H9 (cell line): ENCODE data around the gene TOMT. TPM values are rescaled to one million over a fixed set of nuclear protein-coding genes. Genes with fewer than 3 reads are reported as not detected.

ENCODE experiments used
- DNase-seq: peaks from one replicate; pipeline ENCODE4 v3.0.0-alpha.2; 2017
- H2AFZ ChIP-seq: one replicate; pipeline ENCODE4 v1.6.1; 2013; ENCODE audit warnings: mild to moderate bottlenecking, low read length, control low read depth, moderate library complexity
- H2AK5ac ChIP-seq: 2 replicates; pipeline ENCODE4 v1.6.1; 2013; ENCODE audit warnings: low read length, control low read depth, mixed read lengths; ENCODE audit not compliant: insufficient read length
- H2BK120ac ChIP-seq: one replicate; pipeline ENCODE4 v1.6.1; 2013; ENCODE audit warnings: low read depth, mild to moderate bottlenecking, low read length, control low read depth, inconsistent platforms; ENCODE audit not compliant: poor library complexity, severe bottlenecking
- H2BK12ac ChIP-seq: 2 replicates; pipeline ENCODE4 v1.6.1; 2013; ENCODE audit warnings: low read length, control low read depth, mixed read lengths, low read depth; ENCODE audit not compliant: insufficient read length
- H2BK15ac ChIP-seq: 2 replicates; pipeline ENCODE4 v1.6.1; 2013; ENCODE audit warnings: low read depth, low read length, control low read depth
- H2BK20ac ChIP-seq: one replicate; pipeline ENCODE4 v1.6.1; 2013; ENCODE audit warnings: low read depth, mild to moderate bottlenecking, low read length, control low read depth, inconsistent platforms; ENCODE audit not compliant: poor library complexity, severe bottlenecking
- H2BK5ac ChIP-seq: 2 replicates; pipeline ENCODE4 v1.6.1; 2013; ENCODE audit warnings: low read length, control low read depth, mixed read lengths; ENCODE audit not compliant: insufficient read length
- H3K14ac ChIP-seq: 2 replicates; pipeline ENCODE4 v1.6.1; 2013; ENCODE audit warnings: low read length, control low read depth; ENCODE audit not compliant: insufficient read depth
- H3K18ac ChIP-seq: 2 replicates; pipeline ENCODE4 v1.6.1; 2013; ENCODE audit warnings: low read depth, mild to moderate bottlenecking, mixed read lengths, low read length, control low read depth; ENCODE audit not compliant: insufficient read length
- H3K23ac ChIP-seq: 2 replicates; pipeline ENCODE4 v1.6.1; 2013; ENCODE audit warnings: low read length, control low read depth, mixed read lengths, low read depth; ENCODE audit not compliant: insufficient read length
- H3K23me2 ChIP-seq: 2 replicates; pipeline ENCODE4 v1.6.1; 2013; ENCODE audit warnings: low read depth, mild to moderate bottlenecking, mixed read lengths, low read length, control low read depth; ENCODE audit not compliant: insufficient read length, poor library complexity, severe bottlenecking
- H3K27ac ChIP-seq: 2 replicates; pipeline ENCODE4 v1.5.1; 2013; ENCODE audit warnings: low read length, control low read depth, mixed read lengths, low read depth; ENCODE audit not compliant: insufficient read length
- H3K27me3 ChIP-seq: 2 replicates; pipeline ENCODE4 v1.6.1; 2013; ENCODE audit warnings: low read length, control low read depth, inconsistent platforms; ENCODE audit not compliant: insufficient read depth
- H3K4ac ChIP-seq: 2 replicates; pipeline ENCODE4 v1.6.1; 2013; ENCODE audit warnings: low read depth, mild to moderate bottlenecking, control low read depth, inconsistent platforms, low read length, moderate library complexity
- H3K4me1 ChIP-seq: 2 replicates; pipeline ENCODE4 v1.6.1; 2013; ENCODE audit warnings: low read length, control low read depth, inconsistent platforms; ENCODE audit not compliant: insufficient read depth
- H3K4me2 ChIP-seq: 2 replicates; pipeline ENCODE4 v1.6.1; 2013; ENCODE audit warnings: low read length, control low read depth, mixed read lengths; ENCODE audit not compliant: insufficient read length, insufficient read depth
- H3K56ac ChIP-seq: 2 replicates; pipeline ENCODE4 v1.6.1; 2013; ENCODE audit warnings: low read depth, mild to moderate bottlenecking, mixed read lengths, low read length, control low read depth; ENCODE audit not compliant: insufficient read length
- H3K79me1 ChIP-seq: 2 replicates; pipeline ENCODE4 v1.6.1; 2013; ENCODE audit warnings: low read depth, mild to moderate bottlenecking, moderate library complexity, low read length, control low read depth, inconsistent platforms; ENCODE audit not compliant: insufficient read depth, poor library complexity, severe bottlenecking
- H3K79me2 ChIP-seq: 2 replicates; pipeline ENCODE4 v1.6.1; 2013; ENCODE audit warnings: low read length, control low read depth, inconsistent platforms; ENCODE audit not compliant: insufficient read depth
- H3K9ac ChIP-seq: 2 replicates; pipeline ENCODE4 v1.6.1; 2013; ENCODE audit warnings: low read length, control low read depth, mixed read lengths; ENCODE audit not compliant: insufficient read length; ENCODE audit errors: extremely low read depth
- H3K9me3 ChIP-seq: one replicate; pipeline ENCODE4 v1.6.1; 2013; ENCODE audit warnings: low read depth, low read length, inconsistent platforms; ENCODE audit not compliant: control insufficient read depth
- H3T11ph ChIP-seq: one replicate; pipeline ENCODE4 v1.6.1; 2013; ENCODE audit warnings: mild to moderate bottlenecking, low read length, control low read depth, inconsistent platforms
- H4K20me1 ChIP-seq: one replicate; pipeline ENCODE4 v1.6.1; 2013; ENCODE audit not compliant: control insufficient read depth, insufficient read length, insufficient read depth
- H4K5ac ChIP-seq: 2 replicates; pipeline ENCODE4 v1.6.1; 2013; ENCODE audit warnings: low read depth, mild to moderate bottlenecking, mixed read lengths, low read length, control low read depth; ENCODE audit not compliant: insufficient read length
- H4K8ac ChIP-seq: replicated peaks from 2 replicates; pipeline ENCODE4 v1.6.1; 2013; ENCODE audit warnings: low read length, control low read depth, mixed read lengths, low read depth; ENCODE audit not compliant: insufficient read length
- H4K91ac ChIP-seq: 2 replicates; pipeline ENCODE4 v1.6.1; 2013; ENCODE audit warnings: low read depth, mild to moderate bottlenecking, moderate library complexity, mixed read lengths, low read length, control low read depth; ENCODE audit not compliant: insufficient read length
- H3K27ac Mint-ChIP-seq, 3 experiments: 2 replicates in 2 of 3; 3 replicates in 1 of 3; pipeline ENCODE4 v1.8.0; 2020 to 2021; ENCODE audit warnings: mixed read lengths in 3 of 3, mild to moderate bottlenecking in 1 of 3, moderate library complexity in 1 of 3
- H3K27me3 Mint-ChIP-seq: 2 replicates; pipeline ENCODE4 v1.8.0; 2021; ENCODE audit warnings: low read depth, mild to moderate bottlenecking, moderate library complexity, mixed read lengths
- H3K36me3 Mint-ChIP-seq, 3 experiments: 2 replicates in 2 of 3; 3 replicates in 1 of 3; pipeline ENCODE4 v1.8.0; 2020 to 2021; ENCODE audit warnings: low read depth in 3 of 3, mixed read lengths in 3 of 3; ENCODE audit not compliant: insufficient read depth in 1 of 3
- H3K4me1 Mint-ChIP-seq, 2 experiments: 2 replicates each; pipeline ENCODE4 v1.8.0; 2020; ENCODE audit warnings: mixed read lengths in 2 of 2
- H3K4me3 Mint-ChIP-seq, 2 experiments: 2 replicates in 1 of 2; 3 replicates in 1 of 2; pipeline ENCODE4 v1.8.0; 2020 to 2021; ENCODE audit warnings: mild to moderate bottlenecking in 2 of 2, mixed read lengths in 2 of 2, moderate library complexity in 1 of 2
- H3K9me3 Mint-ChIP-seq, 2 experiments: 2 replicates in 1 of 2; 3 replicates in 1 of 2; pipeline ENCODE4 v1.8.0; 2020; ENCODE audit warnings: mild to moderate bottlenecking in 2 of 2, mixed read lengths in 2 of 2, moderate library complexity in 1 of 2
- WGBS: extraction: QIAGEN DNeasy Blood & Tissue Kit; methylation state at CpG from one replicate; pipeline ENCODE4 v1.1.7; 2013; ENCODE audit warnings: missing lambda C conversion rate, low lambda C conversion rate, mixed read lengths; ENCODE audit not compliant: insufficient read length; ENCODE audit errors: extremely low coverage; 5-methylcytosine and 5-hydroxymethylcytosine counted together
- microRNA-seq: library from miRNA; unstranded; fragments of <30 nt; microRNA quantifications from one replicate; pipeline ENCODE4, GENCODE V29; 2020; ENCODE audit warnings: borderline microRNAs expressed
- total RNA-seq: library from RNA; stranded (reverse); gene quantifications from 2 replicates; pipeline ENCODE4 v1.2.1, GENCODE V29; 2021
- TF ChIP-seq, protein P1 (sequence below): fragments of 200-600 bp; sonication (generic); conservative IDR thresholded peaks from 3 replicates; pipeline ENCODE4 v1.8.0; 2021; ENCODE audit warnings: antibody characterized with exemption, mild to moderate bottlenecking

The TOMT gene
- total RNA-seq, 1 experiment from 2014 or later: not detected

DNA sequence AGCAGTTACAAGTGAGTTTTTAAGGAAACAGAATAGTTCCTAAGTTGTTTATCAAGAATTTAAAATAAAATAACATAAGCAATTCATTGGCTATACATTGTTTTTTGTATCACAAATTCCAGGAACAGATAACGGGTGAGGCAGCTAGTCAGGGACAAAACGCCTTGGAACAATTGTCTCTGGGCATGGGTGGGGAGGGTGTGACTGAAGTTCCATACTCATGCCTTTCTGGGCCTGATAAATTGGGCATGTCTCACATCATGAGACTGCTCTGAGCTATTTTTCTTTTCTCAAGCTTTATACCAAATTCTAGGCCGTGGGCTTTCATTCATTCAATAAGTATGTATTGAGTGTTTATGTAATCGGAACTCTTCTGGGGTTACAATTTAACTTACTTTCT is 51.4 kb downstream of the TOMT start:
- Mint-ChIP-seq H3K27ac (no peak overlapping the region), H3K4me1 (no peaks in the 10 kb centered on the region), H3K9me3 (peaks cover 2% of the 10 kb centered on the region in 2 experiments; a peak in 2 of 5 replicates), H3K4me3 (no peak overlapping the region), H3K36me3 (no peaks in the 10 kb centered on the region; a peak in 1 of 7 replicates), H3K27me3 (peaks cover 15% of the 10 kb centered on the region)
- Histone ChIP-seq H3K4me2 (no peak overlapping the region), H3K23me2 (no peaks in the 10 kb centered on the region), H3K79me2 (no peaks in the 10 kb centered on the region), H2BK15ac (no peak overlapping the region), H2BK20ac (no peak overlapping the region), H4K8ac (no peak overlapping the region), H3K14ac (no peak overlapping the region), H4K91ac (no peak overlapping the region), H3K4ac (no peak overlapping the region), H3K56ac (no peak overlapping the region), H3K23ac (no peak overlapping the region), H3K27me3 (no peaks in the 10 kb centered on the region), H3K9ac (no peak overlapping the region), H3K27ac (no peak overlapping the region), H3K79me1 (no peaks in the 10 kb centered on the region), H2BK12ac (no peak overlapping the region), H3K18ac (no peak overlapping the region), H2AK5ac (no peak overlapping the region), H2BK120ac (no peak overlapping the region), H4K20me1 (no peaks in the 10 kb centered on the region), H4K5ac (no peak overlapping the region), H2BK5ac (no peak overlapping the region), H3K9me3 (no peaks in the 10 kb centered on the region), H3K4me1 (no peaks in the 10 kb centered on the region), H2AFZ (no peak overlapping the region), H3T11ph (no peak overlapping the region)
- DNase-seq: no peak
- TF ChIP-seq, protein P1, sequence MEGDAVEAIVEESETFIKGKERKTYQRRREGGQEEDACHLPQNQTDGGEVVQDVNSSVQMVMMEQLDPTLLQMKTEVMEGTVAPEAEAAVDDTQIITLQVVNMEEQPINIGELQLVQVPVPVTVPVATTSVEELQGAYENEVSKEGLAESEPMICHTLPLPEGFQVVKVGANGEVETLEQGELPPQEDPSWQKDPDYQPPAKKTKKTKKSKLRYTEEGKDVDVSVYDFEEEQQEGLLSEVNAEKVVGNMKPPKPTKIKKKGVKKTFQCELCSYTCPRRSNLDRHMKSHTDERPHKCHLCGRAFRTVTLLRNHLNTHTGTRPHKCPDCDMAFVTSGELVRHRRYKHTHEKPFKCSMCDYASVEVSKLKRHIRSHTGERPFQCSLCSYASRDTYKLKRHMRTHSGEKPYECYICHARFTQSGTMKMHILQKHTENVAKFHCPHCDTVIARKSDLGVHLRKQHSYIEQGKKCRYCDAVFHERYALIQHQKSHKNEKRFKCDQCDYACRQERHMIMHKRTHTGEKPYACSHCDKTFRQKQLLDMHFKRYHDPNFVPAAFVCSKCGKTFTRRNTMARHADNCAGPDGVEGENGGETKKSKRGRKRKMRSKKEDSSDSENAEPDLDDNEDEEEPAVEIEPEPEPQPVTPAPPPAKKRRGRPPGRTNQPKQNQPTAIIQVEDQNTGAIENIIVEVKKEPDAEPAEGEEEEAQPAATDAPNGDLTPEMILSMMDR: no peak
- WGBS: no CpG with 5 or more reads among the region's 4 CpGs

Small RNA genes within 50 kb of the gene (microRNA-seq; reads per million reads assigned to microRNA genes)
- gene MIR3165: not detected

Other genes with a start within 250 kb of the TOMT start
- not detected in 2 replicates for gene DEFB131B, start 227.5 kb upstream of the TOMT start, total RNA-seq
- 9.1 and 11.0 TPM in 2 replicates for gene XNDC1N, start 177.3 kb upstream of the TOMT start, total RNA-seq
- gene RNF121, start 176.9 kb upstream of the TOMT start, total RNA-seq: 53.3 and 56.9 TPM in 2 replicates
- 10.2 and 10.6 TPM in 2 replicates for gene IL18BP, start 107.0 kb upstream of the TOMT start, total RNA-seq
- gene NUMA1, start 25.4 kb upstream of the TOMT start, total RNA-seq: 127 and 136 TPM in 2 replicates
- 3.1 and 6.4 TPM in 2 replicates for gene LRRC51, start 25.1 kb upstream of the TOMT start, total RNA-seq
- gene LAMTOR1, start 2.6 kb upstream of the TOMT start, total RNA-seq: 96.2 and 96.3 TPM in 2 replicates
- gene ANAPC15, start 6.8 kb downstream of the TOMT start, total RNA-seq: 72.6 and 79.3 TPM in 2 replicates
- gene FOLR3, start 29.8 kb downstream of the TOMT start, total RNA-seq: not detected in 2 replicates
- gene FOLR1, start 86.2 kb downstream of the TOMT start, total RNA-seq: 0.92 and 1.2 TPM in 2 replicates
- gene FOLR2, start 110.9 kb downstream of the TOMT start, total RNA-seq: not detected in 2 replicates
- gene INPPL1, start 118.8 kb downstream of the TOMT start, total RNA-seq: 207 and 214 TPM in 2 replicates
- 1.1 and 1.4 TPM in 2 replicates for gene PHOX2A, start 138.3 kb downstream of the TOMT start, total RNA-seq